AG10803 (cell line): Measurements from ENCODE around the gene PHACTR2.

Experiments
- DNase-seq: peaks from one replicate; pipeline ENCODE4 v3.0.0; 2010; ENCODE audit warnings: low read depth
- H3K4me3 ChIP-seq: 2 replicates; pipeline ENCODE4 v1.5.1; 2011; ENCODE audit warnings: mild to moderate bottlenecking, low read length, control low read depth
- CTCF ChIP-seq: conservative IDR thresholded peaks from 2 replicates; pipeline ENCODE4 v1.5.1; 2011; ENCODE audit warnings: mild to moderate bottlenecking, low read length, control low read depth, inconsistent platforms

The PHACTR2 gene

GRCh38 chr6:143711714-143712113 lies 33.9 kb downstream of the PHACTR2 start:
- TF ChIP-seq CTCF = no peak
- H3K4me3 ChIP-seq = no peak overlapping the region
- DNase-seq = no peak

GRCh38 chr6:143718472-143718871 lies 40.7 kb downstream of the PHACTR2 start:
- no peak overlapping the region for H3K4me3 ChIP-seq
- no peak for TF ChIP-seq CTCF

GRCh38 chr6:143721642-143722041 lies 43.9 kb downstream of the PHACTR2 start:
- no peak overlapping the region for H3K4me3 ChIP-seq
- no peak for DNase-seq
- TF ChIP-seq CTCF = no peak

More at GRCh38 chr6:143718472-143718871, 40.7 kb downstream of the PHACTR2 start:
- no peak for DNase-seq

GRCh38 chr6:143724876-143725275 lies 47.1 kb downstream of the PHACTR2 start:
- H3K4me3 ChIP-seq = no peak overlapping the region
- TF ChIP-seq CTCF = no peak
- DNase-seq = no peak

- no peak for TF ChIP-seq CTCF
- DNase-seq = no peak
Measured at GRCh38 chr6:143726015-143726647, 48.4 kb downstream of the PHACTR2 start.

GRCh38 chr6:143727035-143727434 lies 49.3 kb downstream of the PHACTR2 start:
- no peak overlapping the region for H3K4me3 ChIP-seq
- no peak for TF ChIP-seq CTCF

More at GRCh38 chr6:143726015-143726647, 48.4 kb downstream of the PHACTR2 start:
- no peak overlapping the region for H3K4me3 ChIP-seq

GRCh38 chr6:143731789-143732188 lies 54.0 kb downstream of the PHACTR2 start:
- DNase-seq = no peak
- no peak for TF ChIP-seq CTCF
- H3K4me3 ChIP-seq = no peak overlapping the region

More at GRCh38 chr6:143727035-143727434, 49.3 kb downstream of the PHACTR2 start:
- DNase-seq = no peak
